ENCODE measurements around the gene PTPRT. TPM values are rescaled to one million over a fixed set of nuclear protein-coding genes. Genes with fewer than 3 reads are reported as not detected.

The PTPRT gene
- total and polyA plus RNA-seq, 2 experiments from 2014 or later = not detected

GRCh38 chr20:42164121-42164890 lies 1025.4 kb downstream of the PTPRT start (continued):
- no peak for TF ChIP-seq ZNF462 (CRISPR knock-in tag; IDR thresholded peaks at IDR 0.05)
- TF ChIP-seq JUNB (IDR thresholded peaks at IDR 0.05; ENCODE audit: unreplicated experiment) = no peak
- TF ChIP-seq EZH2phosphoT487 (IDR thresholded peaks at IDR 0.05; ENCODE audit: unreplicated experiment) = no peak
- no peak for TF ChIP-seq CREB1 (CRISPR knock-in tag; IDR thresholded peaks at IDR 0.05; ENCODE audit: low read depth)
- no peak for TF ChIP-seq ZNF114 (CRISPR knock-in tag; IDR thresholded peaks at IDR 0.05)
- TF ChIP-seq ZNF331 (CRISPR knock-in tag; IDR thresholded peaks at IDR 0.05; ENCODE audit: low read depth) = no peak
- TF ChIP-seq EZH2 (IDR thresholded peaks at IDR 0.05; ENCODE audit: low read depth, unreplicated experiment) = no peak

- peaks cover 98% of the 10 kb centered on the region for H3K9me3 Mint-ChIP-seq
- Histone ChIP-seq H3K27me3 (ENCODE audit: insufficient read depth) (no peaks in the 10 kb centered on the region), H3K4me1 (ENCODE audit: insufficient read depth) (no peaks in the 10 kb centered on the region), H3K36me3 (ENCODE audit: insufficient read depth) (no peaks in the 10 kb centered on the region; the same call in 1 of the 2 replicates), H3K79me2 (replicated peaks; ENCODE audit: insufficient read depth) (no peaks in the 10 kb centered on the region), H3K9me2 (ENCODE audit: insufficient read depth) (no peaks in the 10 kb centered on the region), H2AFZ (no peak overlapping the region), H4K20me1 (replicated peaks; ENCODE audit: insufficient read depth) (no peaks in the 10 kb centered on the region), H3F3A (replicated peaks; ENCODE audit: low read depth) (no peaks in the 10 kb centered on the region), H3K4me2 (no peak overlapping the region), H3K4me3 (no peak overlapping the region), H3K27ac (ENCODE audit: low read depth) (no peak overlapping the region)
- no peak overlapping the region for H3K27ac Mint-ChIP-seq
- peaks cover 34% of the 10 kb centered on the region for H3K36me3 Mint-ChIP-seq (ENCODE audit: low read depth)
- no peaks in the 10 kb centered on the region for H3K4me1 Mint-ChIP-seq
- no peak overlapping the region for H3K4me3 Mint-ChIP-seq
- DNase-seq (ENCODE audit: low spot score) (no peak), ATAC-seq (no peak)
- no peaks in the 10 kb centered on the region for H3K27me3 Mint-ChIP-seq (ENCODE audit: insufficient read depth, low read depth, poor library complexity)
- TF ChIP-seq ZNF462 (CRISPR knock-in tag; IDR thresholded peaks at IDR 0.05) (no peak), EZH2phosphoT487 (IDR thresholded peaks at IDR 0.05; ENCODE audit: unreplicated experiment) (no peak)
Measured at GRCh38 chr20:42161228-42161829, 1028.4 kb downstream of the PTPRT start.
